CD14-positive monocyte (primary cell): Measurements from ENCODE around the gene DSTN. TPM values are rescaled to one million over a fixed set of nuclear protein-coding genes. Genes with fewer than 3 reads are reported as not detected.

ENCODE experiments used
- DNase-seq, 3 donors: peaks; one replicate each; pipeline ENCODE4 v3.0.0-alpha.2; 2011 to 2022
- H2AFZ ChIP-seq: 2 replicates; pipeline ENCODE4 v1.6.0; 2012; ENCODE audit warnings: mild to moderate bottlenecking, low read depth, low read length, inconsistent platforms; ENCODE audit not compliant: insufficient read depth, poor library complexity, severe bottlenecking
- H3K27ac ChIP-seq, 2 donors: 1 replicate in 1 of 2; 2 replicates in 1 of 2; pipeline ENCODE4 v1.5.1; 2012 to 2013; ENCODE audit warnings: low read length in 2 of 2, control low read depth in 1 of 2, inconsistent platforms in 1 of 2, low read depth in 1 of 2, mild to moderate bottlenecking in 1 of 2
- H3K27me3 ChIP-seq, 2 donors: one replicate each; pipeline versions ENCODE4 v1.6.0 to v1.6.1; 2011 to 2013; ENCODE audit warnings: low read length in 2 of 2; ENCODE audit not compliant: control insufficient read depth in 2 of 2, insufficient read depth in 2 of 2
- H3K36me3 ChIP-seq, 2 donors: replicated peaks in 1 of 2; 1 replicate in 1 of 2; 2 replicates in 1 of 2; pipeline versions ENCODE4 v1.5.1 to v1.6.1; 2012 to 2013; ENCODE audit warnings: low read length in 2 of 2, control low read depth in 1 of 2, inconsistent platforms in 1 of 2, mild to moderate bottlenecking in 1 of 2; ENCODE audit not compliant: insufficient read depth in 2 of 2, control insufficient read depth in 1 of 2
- H3K4me1 ChIP-seq, 2 donors: 1 replicate in 1 of 2; 2 replicates in 1 of 2; pipeline versions ENCODE4 v1.5.1 to v1.6.1; 2012 to 2013; ENCODE audit warnings: low read length in 2 of 2, control low read depth in 1 of 2, inconsistent platforms in 1 of 2, mild to moderate bottlenecking in 1 of 2, moderate library complexity in 1 of 2; ENCODE audit not compliant: insufficient read depth in 2 of 2, control insufficient read depth in 1 of 2
- H3K4me2 ChIP-seq: replicated peaks from 2 replicates; pipeline ENCODE3; 2012; ENCODE audit warnings: low read length, moderate library complexity, mild to moderate bottlenecking; ENCODE audit not compliant: poor library complexity, severe bottlenecking; ENCODE audit errors: extremely low read depth
- H3K4me3 ChIP-seq, 3 experiments: fragments of 200-600 bp in 1 of 3; sonication (generic) in 1 of 3; replicated peaks in 1 of 3; 1 replicate in 2 of 3; 2 replicates in 1 of 3; pipeline ENCODE4 v1.5.1; 2011 to 2013; ENCODE audit warnings: low read length in 3 of 3, mild to moderate bottlenecking in 3 of 3, control low read depth in 2 of 3, low read depth in 2 of 3, inconsistent platforms in 1 of 3, moderate library complexity in 1 of 3
- H3K79me2 ChIP-seq: 2 replicates; pipeline ENCODE4 v1.6.0; 2012; ENCODE audit warnings: mild to moderate bottlenecking, control low read depth, inconsistent platforms, low read length, moderate library complexity; ENCODE audit not compliant: insufficient read depth
- H3K9ac ChIP-seq: 2 replicates; pipeline ENCODE4 v1.6.0; 2017; ENCODE audit warnings: low read length, mild to moderate bottlenecking; ENCODE audit not compliant: insufficient read depth, poor library complexity, severe bottlenecking
- H3K9me3 ChIP-seq, 2 donors: replicated peaks in 1 of 2; 1 replicate in 1 of 2; 2 replicates in 1 of 2; pipeline versions ENCODE4 v1.5.1 to v1.6.1; 2012 to 2013; ENCODE audit warnings: low read length in 2 of 2, control low read depth in 1 of 2; ENCODE audit not compliant: control insufficient read depth in 1 of 2, insufficient read depth in 1 of 2
- H4K20me1 ChIP-seq: 2 replicates; pipeline ENCODE4 v1.6.0; 2012; ENCODE audit warnings: mild to moderate bottlenecking, low read length, control low read depth, moderate library complexity; ENCODE audit not compliant: insufficient read depth
- H3K27ac Mint-ChIP-seq, 7 donors: one replicate each; pipeline ENCODE4 v1.8.0; 2020; ENCODE audit warnings: mild to moderate bottlenecking in 7 of 7, mixed read lengths in 7 of 7, moderate library complexity in 6 of 7, inconsistent platforms in 2 of 7
- H3K27me3 Mint-ChIP-seq, 3 donors: one replicate each; pipeline ENCODE4 v1.8.0; 2021 to 2022; ENCODE audit warnings: low read depth in 3 of 3, mild to moderate bottlenecking in 3 of 3, mixed read lengths in 3 of 3, moderate library complexity in 3 of 3, inconsistent platforms in 1 of 3
- H3K36me3 Mint-ChIP-seq, 2 donors: one replicate each; pipeline ENCODE4 v1.8.0; 2020; ENCODE audit warnings: mixed read lengths in 2 of 2, inconsistent platforms in 1 of 2, mild to moderate bottlenecking in 1 of 2
- H3K4me1 Mint-ChIP-seq: one replicate; pipeline ENCODE4 v1.8.0; 2020; ENCODE audit warnings: mild to moderate bottlenecking, mixed read lengths
- H3K4me3 Mint-ChIP-seq, 2 donors: one replicate each; pipeline ENCODE4 v1.8.0; 2020; ENCODE audit warnings: mild to moderate bottlenecking in 2 of 2, mixed read lengths in 2 of 2, moderate library complexity in 1 of 2
- H3K9me3 Mint-ChIP-seq, 7 donors: one replicate each; pipeline ENCODE4 v1.8.0; 2020 to 2022; ENCODE audit warnings: mixed read lengths in 7 of 7, mild to moderate bottlenecking in 6 of 7, moderate library complexity in 6 of 7, inconsistent platforms in 2 of 7
- CTCF ChIP-seq: fragments of 200-600 bp; IDR thresholded peaks from one replicate; pipeline ENCODE4 v1.8.0; 2022; ENCODE audit warnings: antibody characterized with exemption, mild to moderate bottlenecking
- WGBS: methylation state at CpG from one replicate; pipeline ENCODE4 v1.1.5; 2013; ENCODE audit warnings: missing lambda C conversion rate; ENCODE audit not compliant: insufficient coverage; 5-methylcytosine and 5-hydroxymethylcytosine counted together
- intact Hi-C, 2 donors: fragments of 100-400 bp; cut with micrococcal nuclease; formaldehyde crosslinking; loops; one replicate each; pipeline versions ENCODE4 v1.15.0 to v1.15.1; 2023
- polyA plus RNA-seq, 3 donors: library from polyadenylated mRNA; depleted of rRNA in 1 of 3; unstranded in 2 of 3; stranded (reverse) in 1 of 3; fragments of 300-500 nt in 2 of 3; fragments of >200 nt in 1 of 3; fragmentation: Illumina TruSeq in 2 of 3; gene quantifications; 1 replicate in 2 of 3; 2 replicates in 1 of 3; pipeline ENCODE4 v1.2.3, GENCODE V29; 2012 to 2021

The DSTN gene
- polyA plus RNA-seq, 3 donors: 15.6 to 63.8 (median 58.4) TPM

- no peak overlapping the region for H3K4me3 ChIP-seq
- no peaks in the 10 kb centered on the region for H3K4me1 ChIP-seq
- DNase-seq: no peak
- H3K36me3 ChIP-seq: peaks cover 96 to 100% of the 10 kb centered on the region in 2 donors
- Mint-ChIP-seq H3K9me3 (no peaks in the 10 kb centered on the region), H3K4me1 (peaks cover 15% of the 10 kb centered on the region), H3K27me3 (peaks cover 0 to 1% (median 0%) of the 10 kb centered on the region in 3 donors), H3K36me3 (peaks cover 80 to 97% of the 10 kb centered on the region in 2 donors), H3K4me3 (no peak overlapping the region), H3K27ac (peak overlapping the region in 2 of 7 donors; percentile 56 to 57)
- no peak overlapping the region for H3K9ac ChIP-seq
- intact Hi-C loops: no loop called here
- H3K27ac ChIP-seq: no peak overlapping the region
- H3K9me3 ChIP-seq: no peaks in the 10 kb centered on the region
- H3K4me2 ChIP-seq: no peak overlapping the region
- H4K20me1 ChIP-seq: no peaks in the 10 kb centered on the region
- no peaks in the 10 kb centered on the region for H3K79me2 ChIP-seq
- no peak overlapping the region for H2AFZ ChIP-seq
- no peaks in the 10 kb centered on the region for H3K27me3 ChIP-seq
- TF ChIP-seq CTCF: no peak
- 98% methylated on average over 16 of the region's 27 CpGs for WGBS
Measured at GRCh38 chr20:17625246-17626051, 55.6 kb downstream of the DSTN start.

GRCh38 chr20:17626217-17627007 is 56.5 kb downstream of the DSTN start:
- Histone ChIP-seq H3K36me3 (peaks cover 96 to 100% of the 10 kb centered on the region in 2 donors), H2AFZ (no peak overlapping the region), H3K9me3 (no peaks in the 10 kb centered on the region), H3K9ac (no peak overlapping the region), H3K79me2 (no peaks in the 10 kb centered on the region), H3K27ac (peak overlapping the region in 1 of 2 donors; percentile 5), H3K4me1 (no peaks in the 10 kb centered on the region), H3K4me2 (no peak overlapping the region), H4K20me1 (no peaks in the 10 kb centered on the region), H3K4me3 (no peak overlapping the region), H3K27me3 (no peaks in the 10 kb centered on the region)
- H3K27ac Mint-ChIP-seq: peak overlapping the region in 4 of 7 donors; percentile 35 to 69 (median 56)
- H3K4me3 Mint-ChIP-seq: no peak overlapping the region
- H3K4me1 Mint-ChIP-seq: peaks cover 15% of the 10 kb centered on the region
- no peak for DNase-seq
- no peak for TF ChIP-seq CTCF
- no peaks in the 10 kb centered on the region for H3K9me3 Mint-ChIP-seq
- intact Hi-C loops: no loop called here
- WGBS: 75% methylated on average over 18 of the region's 18 CpGs
- H3K36me3 Mint-ChIP-seq: peaks cover 80 to 97% of the 10 kb centered on the region in 2 donors
- H3K27me3 Mint-ChIP-seq: peaks cover 0 to 1% (median 0%) of the 10 kb centered on the region in 3 donors
